ENCODE measurements around the gene HPGD.

The HPGD gene

DNA sequence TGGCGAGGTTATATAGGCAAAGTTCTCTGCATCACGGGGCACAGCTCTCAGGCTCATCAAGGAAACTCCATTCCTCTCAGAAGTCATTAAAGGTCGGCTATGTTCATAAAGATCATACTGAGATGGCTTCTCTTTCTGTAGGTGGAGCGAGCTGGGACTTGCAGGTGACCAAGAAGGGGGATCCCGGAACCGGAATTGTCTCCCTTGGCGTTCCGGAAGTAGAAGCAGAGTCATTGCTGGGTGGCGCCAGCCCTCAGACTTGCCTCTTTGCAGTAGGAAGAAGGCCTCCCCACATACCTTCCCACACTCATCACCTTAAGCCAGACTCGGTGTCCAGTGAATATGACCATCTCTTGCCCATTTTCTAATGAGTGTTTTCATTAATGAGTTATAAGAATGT lies 17.9 kb upstream of the HPGD start:
- TF ChIP-seq EZH2phosphoT487 (IDR thresholded peaks at IDR 0.05; ENCODE audit: borderline replicate concordance, low read length), result no peak
- TF ChIP-seq, protein P1, sequence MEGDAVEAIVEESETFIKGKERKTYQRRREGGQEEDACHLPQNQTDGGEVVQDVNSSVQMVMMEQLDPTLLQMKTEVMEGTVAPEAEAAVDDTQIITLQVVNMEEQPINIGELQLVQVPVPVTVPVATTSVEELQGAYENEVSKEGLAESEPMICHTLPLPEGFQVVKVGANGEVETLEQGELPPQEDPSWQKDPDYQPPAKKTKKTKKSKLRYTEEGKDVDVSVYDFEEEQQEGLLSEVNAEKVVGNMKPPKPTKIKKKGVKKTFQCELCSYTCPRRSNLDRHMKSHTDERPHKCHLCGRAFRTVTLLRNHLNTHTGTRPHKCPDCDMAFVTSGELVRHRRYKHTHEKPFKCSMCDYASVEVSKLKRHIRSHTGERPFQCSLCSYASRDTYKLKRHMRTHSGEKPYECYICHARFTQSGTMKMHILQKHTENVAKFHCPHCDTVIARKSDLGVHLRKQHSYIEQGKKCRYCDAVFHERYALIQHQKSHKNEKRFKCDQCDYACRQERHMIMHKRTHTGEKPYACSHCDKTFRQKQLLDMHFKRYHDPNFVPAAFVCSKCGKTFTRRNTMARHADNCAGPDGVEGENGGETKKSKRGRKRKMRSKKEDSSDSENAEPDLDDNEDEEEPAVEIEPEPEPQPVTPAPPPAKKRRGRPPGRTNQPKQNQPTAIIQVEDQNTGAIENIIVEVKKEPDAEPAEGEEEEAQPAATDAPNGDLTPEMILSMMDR (IDR thresholded peaks at IDR 0.05; ENCODE audit: low read depth, low read length, poor library complexity, severe bottlenecking), result no peak
- H3F3A ChIP-seq (ENCODE audit: control insufficient read depth, insufficient read depth), result no peaks in the 10 kb centered on the region
- H3K4me2 ChIP-seq (ENCODE audit: low read length), result no peak overlapping the region
- no peak overlapping the region for H3K27ac ChIP-seq (ENCODE audit: low read depth, low read length)
- H4K20me1 ChIP-seq (ENCODE audit: control insufficient read depth, insufficient read depth, low read depth, low read length), result no peaks in the 10 kb centered on the region
- no peaks in the 10 kb centered on the region for H3K9me2 ChIP-seq (replicated peaks; ENCODE audit: control insufficient read depth, low read length)
- H3K79me2 ChIP-seq (ENCODE audit: control insufficient read depth, low read length), result no peaks in the 10 kb centered on the region
- H3K4me3 ChIP-seq (ENCODE audit: low read length), result no peak overlapping the region
- no peaks in the 10 kb centered on the region for H3K9me3 ChIP-seq (ENCODE audit: control insufficient read depth, insufficient read depth, low read length)
- H3K27me3 ChIP-seq (ENCODE audit: control insufficient read depth, low read length), result no peaks in the 10 kb centered on the region
- no peaks in the 10 kb centered on the region for H3K4me1 ChIP-seq (ENCODE audit: control insufficient read depth, low read length)
- no peaks in the 10 kb centered on the region for H3K36me3 ChIP-seq (ENCODE audit: control insufficient read depth, low read length)

DNA sequence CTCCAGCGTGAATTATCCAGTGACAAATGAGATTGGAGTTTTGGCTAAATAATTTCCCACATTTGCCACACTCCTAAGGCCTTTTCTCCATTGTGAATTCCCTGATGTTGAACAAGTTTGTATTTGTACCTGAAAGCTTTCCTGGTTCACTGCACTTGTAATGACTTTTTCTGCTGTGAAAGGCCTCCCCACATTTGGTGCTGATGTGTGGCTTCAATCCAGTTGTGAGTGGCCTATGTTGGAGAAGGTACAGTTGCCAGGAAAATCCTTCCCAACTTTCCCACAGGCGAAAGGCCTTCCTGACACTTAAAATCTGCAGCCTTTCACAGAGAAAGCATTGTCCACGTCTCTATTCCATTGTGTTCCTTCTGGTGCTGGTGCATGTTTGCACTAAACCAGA lies 17.3 kb upstream of the HPGD start:
- no peaks in the 10 kb centered on the region for H3K36me3 ChIP-seq (ENCODE audit: control insufficient read depth, low read length)
- TF ChIP-seq, protein P1 (IDR thresholded peaks at IDR 0.05; ENCODE audit: low read depth, low read length, poor library complexity, severe bottlenecking), result no peak
- TF ChIP-seq EZH2phosphoT487 (IDR thresholded peaks at IDR 0.05; ENCODE audit: borderline replicate concordance, low read length), result no peak
- H3K4me2 ChIP-seq (ENCODE audit: low read length), result no peak overlapping the region
- no peaks in the 10 kb centered on the region for H3F3A ChIP-seq (ENCODE audit: control insufficient read depth, insufficient read depth)
- H3K79me2 ChIP-seq (ENCODE audit: control insufficient read depth, low read length), result no peaks in the 10 kb centered on the region
- H3K9me2 ChIP-seq (replicated peaks; ENCODE audit: control insufficient read depth, low read length), result no peaks in the 10 kb centered on the region
- no peaks in the 10 kb centered on the region for H4K20me1 ChIP-seq (ENCODE audit: control insufficient read depth, insufficient read depth, low read depth, low read length)
- no peak overlapping the region for H3K4me3 ChIP-seq (ENCODE audit: low read length)
- no peak overlapping the region for H3K27ac ChIP-seq (ENCODE audit: low read depth, low read length)
- no peaks in the 10 kb centered on the region for H3K27me3 ChIP-seq (ENCODE audit: control insufficient read depth, low read length)
- H3K4me1 ChIP-seq (ENCODE audit: control insufficient read depth, low read length), result no peaks in the 10 kb centered on the region
- no peaks in the 10 kb centered on the region for H3K9me3 ChIP-seq (ENCODE audit: control insufficient read depth, insufficient read depth, low read length)

DNA sequence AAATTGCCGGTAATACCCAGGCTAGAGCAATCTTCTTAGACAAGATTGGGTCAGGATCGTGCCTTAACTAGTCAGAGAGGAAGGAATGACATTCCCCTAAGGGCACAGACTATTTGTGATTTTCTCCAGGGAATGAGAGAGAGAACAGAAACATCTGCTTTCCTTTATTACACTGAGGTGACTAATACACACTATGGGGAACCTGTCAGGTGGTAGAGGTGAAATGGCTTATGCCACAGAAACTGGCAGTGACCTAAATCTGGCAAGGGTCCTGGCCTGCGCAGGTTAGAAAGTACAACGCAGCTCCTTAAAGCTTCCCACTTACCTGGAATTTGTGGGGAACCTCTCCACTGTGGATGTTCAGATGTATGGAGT lies 16.6 kb upstream of the HPGD start:
- H3K79me2 ChIP-seq (ENCODE audit: control insufficient read depth, low read length), result no peaks in the 10 kb centered on the region
- no peak overlapping the region for H3K27ac ChIP-seq (ENCODE audit: low read depth, low read length)
- H4K20me1 ChIP-seq (ENCODE audit: control insufficient read depth, insufficient read depth, low read depth, low read length), result no peaks in the 10 kb centered on the region
- H3K4me2 ChIP-seq (ENCODE audit: low read length), result no peak overlapping the region
- no peaks in the 10 kb centered on the region for H3K9me2 ChIP-seq (replicated peaks; ENCODE audit: control insufficient read depth, low read length)
- H3K36me3 ChIP-seq (ENCODE audit: control insufficient read depth, low read length), result no peaks in the 10 kb centered on the region
- no peak overlapping the region for H3K4me3 ChIP-seq (ENCODE audit: low read length)
- H3F3A ChIP-seq (ENCODE audit: control insufficient read depth, insufficient read depth), result no peaks in the 10 kb centered on the region
- no peaks in the 10 kb centered on the region for H3K27me3 ChIP-seq (ENCODE audit: control insufficient read depth, low read length)
- no peaks in the 10 kb centered on the region for H3K9me3 ChIP-seq (ENCODE audit: control insufficient read depth, insufficient read depth, low read length)
- TF ChIP-seq, protein P1 (IDR thresholded peaks at IDR 0.05; ENCODE audit: low read depth, low read length, poor library complexity, severe bottlenecking), result no peak
- TF ChIP-seq EZH2phosphoT487 (IDR thresholded peaks at IDR 0.05; ENCODE audit: borderline replicate concordance, low read length), result no peak
- H3K4me1 ChIP-seq (ENCODE audit: control insufficient read depth, low read length), result no peaks in the 10 kb centered on the region
